WTC11 (cell line): ENCODE results near the gene KCNH8. TPM values are rescaled to one million over a fixed set of nuclear protein-coding genes. Genes with fewer than 3 reads are reported as not detected.

Experiments
- ATAC-seq: fragments of 200-7000 bp; cut with Tn5 transposase; 2 replicates; pipeline ENCODE4 v1.10.0; 2021; ENCODE audit warnings: mild to moderate bottlenecking, moderate library complexity
- CTCF ChIA-PET: fragments of 300-600 bp; sonication (Branson Sonifier 250); formaldehyde crosslinking; loops from one replicate; lab custom pipeline; 2021; ENCODE audit warnings: antibody characterized with exemption; lab: Charles Lee
- POLR2A ChIA-PET: fragments of 350-600 bp; sonication (Branson Sonifier 250); formaldehyde crosslinking; loops from one replicate; lab custom pipeline; 2021; ENCODE audit warnings: antibody characterized with exemption; lab: Charles Lee
- DNase-seq: peaks from one replicate; pipeline ENCODE4 v3.0.0; 2021; ENCODE audit warnings: low spot score
- H3K27ac Mint-ChIP-seq: 2 replicates; pipeline ENCODE4 v1.8.0; 2021; ENCODE audit warnings: mixed read lengths
- H3K27me3 Mint-ChIP-seq: 2 replicates; pipeline ENCODE4 v1.8.0; 2021; ENCODE audit warnings: low read depth, mild to moderate bottlenecking, moderate library complexity, mixed read lengths
- H3K36me3 Mint-ChIP-seq: 2 replicates; pipeline ENCODE4 v1.8.0; 2021; ENCODE audit warnings: mixed read lengths
- H3K4me1 Mint-ChIP-seq: 2 replicates; pipeline ENCODE4 v1.8.0; 2022; ENCODE audit warnings: mixed read lengths
- H3K4me3 Mint-ChIP-seq: 2 replicates; pipeline ENCODE4 v1.8.0; 2021; ENCODE audit warnings: mild to moderate bottlenecking, moderate library complexity, mixed read lengths
- H3K9me3 Mint-ChIP-seq: 2 replicates; pipeline ENCODE4 v1.8.0; 2021; ENCODE audit warnings: mixed read lengths
- ATF1 ChIP-seq: sonication (generic); formaldehyde crosslinking; IDR thresholded peaks from 2 replicates; pipeline ENCODE4 v1.8.1; 2023; ENCODE audit warnings: mild to moderate bottlenecking, moderate library complexity, missing genetic modification reagents
- ELF4 ChIP-seq: sonication (generic); formaldehyde crosslinking; IDR thresholded peaks from 2 replicates; pipeline ENCODE4 v1.8.1; 2022; ENCODE audit warnings: low read depth, mild to moderate bottlenecking, moderate library complexity, missing genetic modification reagents
- GRHL2 ChIP-seq: fragments of 250-450 bp; sonication (Bioruptor Pico); IDR thresholded peaks from 2 replicates; pipeline ENCODE4 v1.8.0; 2022; ENCODE audit warnings: mild to moderate bottlenecking, moderate library complexity; ENCODE audit not compliant: insufficient replicate concordance, severe bottlenecking
- HMGA2 ChIP-seq: fragments of 250-450 bp; sonication (Bioruptor Pico); IDR thresholded peaks from 2 replicates; pipeline ENCODE4 v1.4.0; 2021; ENCODE audit warnings: mild to moderate bottlenecking, moderate library complexity
- MAX ChIP-seq: sonication (generic); formaldehyde crosslinking; IDR thresholded peaks from 2 replicates; pipeline ENCODE4 v1.8.0; 2022; ENCODE audit warnings: mild to moderate bottlenecking, missing genetic modification reagents
- MLX ChIP-seq: sonication (generic); formaldehyde crosslinking; IDR thresholded peaks from 2 replicates; pipeline ENCODE4 v1.8.1; 2023; ENCODE audit warnings: mild to moderate bottlenecking, missing genetic modification reagents, moderate library complexity
- NFE2L1 ChIP-seq: sonication (generic); formaldehyde crosslinking; IDR thresholded peaks from 2 replicates; pipeline ENCODE4 v1.8.1; 2023; ENCODE audit warnings: missing genetic modification reagents
- NR1H2 ChIP-seq: sonication (generic); formaldehyde crosslinking; IDR thresholded peaks from 2 replicates; pipeline ENCODE4 v1.9.0; 2021; ENCODE audit warnings: mild to moderate bottlenecking, moderate library complexity, missing genetic modification reagents
- PRRX2 ChIP-seq: fragments of 250-450 bp; sonication (Bioruptor Pico); IDR thresholded peaks from 2 replicates; pipeline ENCODE4 v1.8.0; 2021; ENCODE audit warnings: mild to moderate bottlenecking
- RELA ChIP-seq: sonication (generic); formaldehyde crosslinking; IDR thresholded peaks from 2 replicates; pipeline ENCODE4 v1.8.1; 2022; ENCODE audit warnings: missing genetic modification reagents, mild to moderate bottlenecking, borderline replicate concordance
- ZNF121 ChIP-seq: sonication (generic); formaldehyde crosslinking; IDR thresholded peaks from 2 replicates; pipeline ENCODE4 v1.8.0; 2023; ENCODE audit warnings: missing genetic modification reagents
- ZNF138 ChIP-seq: sonication (generic); formaldehyde crosslinking; conservative IDR thresholded peaks from 2 replicates; pipeline ENCODE4 v1.8.1; 2022; ENCODE audit warnings: mild to moderate bottlenecking, moderate library complexity, missing genetic modification reagents
- ZNF396 ChIP-seq: fragments of 250-450 bp; sonication (Bioruptor Pico); IDR thresholded peaks from 2 replicates; pipeline ENCODE4 v1.8.0; 2021; ENCODE audit warnings: mild to moderate bottlenecking, moderate library complexity, borderline replicate concordance
- ZNF425 ChIP-seq: fragments of 250-450 bp; sonication (Bioruptor Pico); conservative IDR thresholded peaks from 2 replicates; pipeline ENCODE4 v1.9.0; 2021; ENCODE audit warnings: mild to moderate bottlenecking
- total RNA-seq: library from RNA; stranded (reverse); gene quantifications from 3 replicates; pipeline ENCODE4 v1.2.3, GENCODE V29; 2021
- TF ChIP-seq, protein P1 (sequence below): fragments of 250-450 bp; sonication (Bioruptor Pico); IDR thresholded peaks from 2 replicates; pipeline ENCODE4 v1.9.0; 2021; ENCODE audit warnings: mild to moderate bottlenecking, borderline replicate concordance
- TF ChIP-seq, protein P2 (sequence below): sonication (generic); formaldehyde crosslinking; IDR thresholded peaks from 2 replicates; pipeline ENCODE4 v1.8.1; 2022; ENCODE audit warnings: low read depth, missing genetic modification reagents, borderline replicate concordance

Gene KCNH8
- total RNA-seq, 1 experiment from 2014 or later = 2.8 TPM

DNA sequence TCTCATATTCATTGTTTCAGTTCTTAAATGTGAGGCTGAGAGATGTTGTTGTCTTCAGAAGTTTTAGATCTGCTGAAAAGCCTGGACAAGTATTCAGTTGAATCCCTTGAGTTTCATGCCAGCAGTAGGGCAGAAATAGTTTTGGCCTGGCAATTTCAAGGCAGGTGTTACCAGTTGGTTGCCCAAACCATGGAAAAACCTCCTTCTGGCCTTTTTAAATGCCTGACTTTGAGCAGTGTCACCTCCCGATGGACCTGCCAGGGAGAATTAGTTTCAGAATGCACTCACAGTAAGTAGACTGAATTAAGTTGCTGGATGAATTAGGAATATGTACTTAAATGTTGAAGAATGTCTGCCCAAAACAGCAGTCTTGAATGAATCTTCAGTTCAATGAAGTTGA is 383.1 kb downstream of the KCNH8 start:
- Mint-ChIP-seq H3K27ac (no peak overlapping the region), H3K4me1 (peaks cover under 1% of the 10 kb centered on the region; the same call in 1 of the 2 replicates), H3K4me3 (no peak overlapping the region), H3K36me3 (no peaks in the 10 kb centered on the region), H3K27me3 (no peaks in the 10 kb centered on the region), H3K9me3 (no peaks in the 10 kb centered on the region)
- ChIA-PET POLR2A (no interaction called here), CTCF (no interaction called here)
- no peak for DNase-seq
- TF ChIP-seq ZNF396 (CRISPR knock-in tag) (no peak), RELA (no peak), GRHL2 (CRISPR knock-in tag) (no peak), MAX (CRISPR knock-in tag) (no peak), ZNF121 (no peak), NFE2L1 (CRISPR knock-in tag) (no peak), ATF1 (CRISPR knock-in tag) (no peak), NR1H2 (no peak)
- TF ChIP-seq, protein P1, sequence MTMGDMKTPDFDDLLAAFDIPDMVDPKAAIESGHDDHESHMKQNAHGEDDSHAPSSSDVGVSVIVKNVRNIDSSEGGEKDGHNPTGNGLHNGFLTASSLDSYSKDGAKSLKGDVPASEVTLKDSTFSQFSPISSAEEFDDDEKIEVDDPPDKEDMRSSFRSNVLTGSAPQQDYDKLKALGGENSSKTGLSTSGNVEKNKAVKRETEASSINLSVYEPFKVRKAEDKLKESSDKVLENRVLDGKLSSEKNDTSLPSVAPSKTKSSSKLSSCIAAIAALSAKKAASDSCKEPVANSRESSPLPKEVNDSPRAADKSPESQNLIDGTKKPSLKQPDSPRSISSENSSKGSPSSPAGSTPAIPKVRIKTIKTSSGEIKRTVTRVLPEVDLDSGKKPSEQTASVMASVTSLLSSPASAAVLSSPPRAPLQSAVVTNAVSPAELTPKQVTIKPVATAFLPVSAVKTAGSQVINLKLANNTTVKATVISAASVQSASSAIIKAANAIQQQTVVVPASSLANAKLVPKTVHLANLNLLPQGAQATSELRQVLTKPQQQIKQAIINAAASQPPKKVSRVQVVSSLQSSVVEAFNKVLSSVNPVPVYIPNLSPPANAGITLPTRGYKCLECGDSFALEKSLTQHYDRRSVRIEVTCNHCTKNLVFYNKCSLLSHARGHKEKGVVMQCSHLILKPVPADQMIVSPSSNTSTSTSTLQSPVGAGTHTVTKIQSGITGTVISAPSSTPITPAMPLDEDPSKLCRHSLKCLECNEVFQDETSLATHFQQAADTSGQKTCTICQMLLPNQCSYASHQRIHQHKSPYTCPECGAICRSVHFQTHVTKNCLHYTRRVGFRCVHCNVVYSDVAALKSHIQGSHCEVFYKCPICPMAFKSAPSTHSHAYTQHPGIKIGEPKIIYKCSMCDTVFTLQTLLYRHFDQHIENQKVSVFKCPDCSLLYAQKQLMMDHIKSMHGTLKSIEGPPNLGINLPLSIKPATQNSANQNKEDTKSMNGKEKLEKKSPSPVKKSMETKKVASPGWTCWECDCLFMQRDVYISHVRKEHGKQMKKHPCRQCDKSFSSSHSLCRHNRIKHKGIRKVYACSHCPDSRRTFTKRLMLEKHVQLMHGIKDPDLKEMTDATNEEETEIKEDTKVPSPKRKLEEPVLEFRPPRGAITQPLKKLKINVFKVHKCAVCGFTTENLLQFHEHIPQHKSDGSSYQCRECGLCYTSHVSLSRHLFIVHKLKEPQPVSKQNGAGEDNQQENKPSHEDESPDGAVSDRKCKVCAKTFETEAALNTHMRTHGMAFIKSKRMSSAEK = no peak
- no peak for ATAC-seq

GRCh38 chr3:19539518-19540392 is 391.4 kb downstream of the KCNH8 start:
- TF ChIP-seq ELF4 (no peak), PRRX2 (CRISPR knock-in tag) (no peak), ZNF425 (CRISPR knock-in tag) (no peak), HMGA2 (CRISPR knock-in tag) (no peak), ZNF138 (no peak), MLX (CRISPR knock-in tag) (no peak)
- TF ChIP-seq, protein P2, sequence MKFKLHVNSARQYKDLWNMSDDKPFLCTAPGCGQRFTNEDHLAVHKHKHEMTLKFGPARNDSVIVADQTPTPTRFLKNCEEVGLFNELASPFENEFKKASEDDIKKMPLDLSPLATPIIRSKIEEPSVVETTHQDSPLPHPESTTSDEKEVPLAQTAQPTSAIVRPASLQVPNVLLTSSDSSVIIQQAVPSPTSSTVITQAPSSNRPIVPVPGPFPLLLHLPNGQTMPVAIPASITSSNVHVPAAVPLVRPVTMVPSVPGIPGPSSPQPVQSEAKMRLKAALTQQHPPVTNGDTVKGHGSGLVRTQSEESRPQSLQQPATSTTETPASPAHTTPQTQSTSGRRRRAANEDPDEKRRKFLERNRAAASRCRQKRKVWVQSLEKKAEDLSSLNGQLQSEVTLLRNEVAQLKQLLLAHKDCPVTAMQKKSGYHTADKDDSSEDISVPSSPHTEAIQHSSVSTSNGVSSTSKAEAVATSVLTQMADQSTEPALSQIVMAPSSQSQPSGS (CRISPR knock-in tag) = no peak
- POLR2A ChIA-PET = no interaction called here
- ATAC-seq = no peak
- H3K4me1 Mint-ChIP-seq = peaks cover 4% of the 10 kb centered on the region; the same call in 1 of the 2 replicates
- no peak for DNase-seq
- H3K27ac Mint-ChIP-seq = no peak overlapping the region
- H3K36me3 Mint-ChIP-seq = no peaks in the 10 kb centered on the region
- CTCF ChIA-PET = interaction anchor here (0.6 kb wide), 1 partner anchor 191 kb away, joined by 3 read pairs; no protein-coding TSS in a partner anchor
- H3K4me3 Mint-ChIP-seq = no peak overlapping the region
- H3K27me3 Mint-ChIP-seq = no peaks in the 10 kb centered on the region
- no peaks in the 10 kb centered on the region for H3K9me3 Mint-ChIP-seq
